IMR-90 (cell line): ENCODE data around the gene R3HDM2. TPM values are rescaled to one million over a fixed set of nuclear protein-coding genes. Genes with fewer than 3 reads are reported as not detected.

Experiments
- ATAC-seq: fragments of 200-7000 bp; cut with Tn5 transposase; 2 replicates; pipeline ENCODE4 v1.9.1; 2020; ENCODE audit warnings: low read depth, mild to moderate bottlenecking, moderate library complexity
- BruUV-seq: library from RNA; stranded (reverse); fragments of 400-500 nt; replicated peaks from 2 replicates; lab custom pipeline; 2021; lab: Mats Ljungman, UMichigan
- CTCF ChIA-PET: fragments of 300-600 bp; formaldehyde crosslinking; extraction: SDS; loops from one replicate; lab custom pipeline; 2021; ENCODE audit warnings: antibody characterized with exemption; lab: Yijun Ruan, JAX
- POLR2A ChIA-PET: fragments of 300-600 bp; sonication (Branson Sonifier 250); formaldehyde crosslinking; loops from one replicate; lab custom pipeline; 2022; ENCODE audit warnings: antibody characterized with exemption; ENCODE audit not compliant: unreplicated experiment; lab: Charles Lee
- DNase-seq: peaks from one replicate; pipeline ENCODE4 v3.0.0; 2013
- H2AFZ ChIP-seq: replicated peaks from 2 replicates; pipeline ENCODE3; 2013; ENCODE audit warnings: low read length, mild to moderate bottlenecking; ENCODE audit not compliant: poor library complexity
- H2AK5ac ChIP-seq: 2 replicates; pipeline ENCODE4 v1.6.1; 2013; ENCODE audit warnings: low read depth, low read length, inconsistent platforms
- H2AK9ac ChIP-seq: replicated peaks from 2 replicates; pipeline ENCODE3; 2013; ENCODE audit warnings: mild to moderate bottlenecking, low read depth, low read length, moderate library complexity; ENCODE audit not compliant: poor library complexity
- H2BK120ac ChIP-seq: 2 replicates; pipeline ENCODE4 v1.6.1; 2013; ENCODE audit warnings: low read depth, low read length, inconsistent platforms
- H2BK15ac ChIP-seq: 3 replicates; pipeline ENCODE4 v1.6.1; 2013; ENCODE audit warnings: low read depth, low read length, inconsistent platforms
- H2BK20ac ChIP-seq: 2 replicates; pipeline ENCODE4 v1.6.1; 2013; ENCODE audit warnings: low read depth, mild to moderate bottlenecking, inconsistent platforms, low read length, moderate library complexity
- H2BK5ac ChIP-seq: 2 replicates; pipeline ENCODE4 v1.6.1; 2013; ENCODE audit warnings: mild to moderate bottlenecking, low read depth, low read length, inconsistent platforms; ENCODE audit not compliant: poor library complexity, severe bottlenecking
- H3K14ac ChIP-seq: replicated peaks from 2 replicates; pipeline ENCODE4 v1.6.1; 2013; ENCODE audit warnings: low read depth, low read length, inconsistent platforms
- H3K18ac ChIP-seq: 2 replicates; pipeline ENCODE4 v1.6.1; 2013; ENCODE audit warnings: low read depth, low read length, control low read depth
- H3K23ac ChIP-seq: 2 replicates; pipeline ENCODE4 v1.6.1; 2013; ENCODE audit warnings: low read depth, low read length, inconsistent platforms
- H3K27ac ChIP-seq: 2 replicates; pipeline ENCODE4 v1.5.1; 2013; ENCODE audit warnings: mild to moderate bottlenecking, control low read depth, low read length; ENCODE audit not compliant: insufficient read depth
- H3K27me3 ChIP-seq: 2 replicates; pipeline ENCODE4 v1.6.1; 2013; ENCODE audit warnings: low read length; ENCODE audit not compliant: control insufficient read depth, insufficient read depth
- H3K36me3 ChIP-seq: 2 replicates; pipeline ENCODE4 v1.6.1; 2013; ENCODE audit warnings: low read length, mixed read lengths; ENCODE audit not compliant: control insufficient read depth, insufficient read depth
- H3K4ac ChIP-seq: 2 replicates; pipeline ENCODE4 v1.6.1; 2013; ENCODE audit warnings: low read depth, low read length, inconsistent platforms
- H3K4me1 ChIP-seq: 2 replicates; pipeline ENCODE4 v1.6.1; 2013; ENCODE audit warnings: low read length, mixed read lengths; ENCODE audit not compliant: control insufficient read depth, insufficient read depth
- H3K4me2 ChIP-seq: 2 replicates; pipeline ENCODE4 v1.6.1; 2013; ENCODE audit warnings: low read depth, mild to moderate bottlenecking, control low read depth, low read length, moderate library complexity
- H3K4me3 ChIP-seq: 2 replicates; pipeline ENCODE4 v1.5.1; 2013; ENCODE audit warnings: low read depth, mild to moderate bottlenecking, control low read depth, low read length, moderate library complexity; ENCODE audit not compliant: insufficient read depth
- H3K56ac ChIP-seq: 2 replicates; pipeline ENCODE4 v1.6.1; 2013; ENCODE audit warnings: low read length, inconsistent platforms; ENCODE audit not compliant: insufficient read depth; ENCODE audit errors: extremely low read depth
- H3K79me1 ChIP-seq, 2 experiments: 2 replicates each; pipeline ENCODE4 v1.6.1; 2013; ENCODE audit warnings: low read length in 2 of 2, inconsistent platforms in 1 of 2, low read depth in 1 of 2
- H3K9ac ChIP-seq: 2 replicates; pipeline ENCODE4 v1.6.1; 2013; ENCODE audit warnings: low read depth, low read length, control low read depth
- H3K9me1 ChIP-seq: 2 replicates; pipeline ENCODE4 v1.6.1; 2013; ENCODE audit warnings: low read length, inconsistent platforms; ENCODE audit not compliant: insufficient read depth
- H3K9me3 ChIP-seq: 2 replicates; pipeline ENCODE4 v1.6.1; 2013; ENCODE audit warnings: low read length; ENCODE audit not compliant: control insufficient read depth, insufficient read depth
- H4K20me1 ChIP-seq: 2 replicates; pipeline ENCODE4 v1.6.1; 2013; ENCODE audit warnings: low read length, inconsistent platforms; ENCODE audit not compliant: insufficient read depth
- H4K5ac ChIP-seq: 2 replicates; pipeline ENCODE4 v1.6.1; 2013; ENCODE audit warnings: mild to moderate bottlenecking, low read depth, low read length, control low read depth
- H4K8ac ChIP-seq, 2 experiments: 2 replicates each; pipeline ENCODE4 v1.6.1; 2013; ENCODE audit warnings: low read depth in 2 of 2, low read length in 2 of 2, control low read depth in 1 of 2, inconsistent platforms in 1 of 2
- H4K91ac ChIP-seq: 2 replicates; pipeline ENCODE4 v1.6.1; 2013; ENCODE audit warnings: low read depth, low read length, inconsistent platforms; ENCODE audit not compliant: insufficient read depth
- BHLHE40 ChIP-seq: fragments of 150-350 bp; IDR thresholded peaks from 2 replicates; pipeline ENCODE4 v1.6.1; 2016; ENCODE audit warnings: mild to moderate bottlenecking, low read depth, low read length
- CEBPB ChIP-seq: IDR thresholded peaks from 2 replicates; pipeline ENCODE4 v1.6.1; 2012; ENCODE audit warnings: low read depth, low read length, improper control_type of control experiment
- CHD1 ChIP-seq: IDR thresholded peaks from 2 replicates; pipeline ENCODE4 v1.6.1; 2012; ENCODE audit warnings: low read depth, low read length, improper control_type of control experiment
- FOS ChIP-seq: fragments of 150-350 bp; IDR thresholded peaks from 2 replicates; pipeline ENCODE4 v1.6.1; 2016; ENCODE audit warnings: low read depth, low read length
- MAFK ChIP-seq: IDR thresholded peaks from 2 replicates; pipeline ENCODE4 v1.6.1; 2012; ENCODE audit warnings: low read depth, low read length, improper control_type of control experiment
- MXI1 ChIP-seq: IDR thresholded peaks from 2 replicates; pipeline ENCODE4 v1.6.1; 2012; ENCODE audit warnings: low read depth, mild to moderate bottlenecking, low read length, moderate library complexity, borderline replicate concordance
- NFE2L2 ChIP-seq: fragments of 150-350 bp; IDR thresholded peaks from 2 replicates; pipeline ENCODE4 v1.6.1; 2016; ENCODE audit warnings: low read depth, mild to moderate bottlenecking, low read length
- POLR2A ChIP-seq: IDR thresholded peaks from 2 replicates; pipeline ENCODE4 v1.6.1; 2012; ENCODE audit warnings: mild to moderate bottlenecking, low read depth, low read length
- RAD21 ChIP-seq: IDR thresholded peaks from 2 replicates; pipeline ENCODE4 v1.6.1; 2012; ENCODE audit warnings: low read length, improper control_type of control experiment
- RCOR1 ChIP-seq: IDR thresholded peaks from 2 replicates; pipeline ENCODE4 v1.6.1; 2012; ENCODE audit warnings: mild to moderate bottlenecking, low read length, improper control_type of control experiment; ENCODE audit not compliant: insufficient replicate concordance
- RFX5 ChIP-seq: IDR thresholded peaks from 2 replicates; pipeline ENCODE4 v1.8.0; 2012; ENCODE audit warnings: low read depth, mild to moderate bottlenecking, low read length, moderate library complexity
- WGBS, 2 experiments: methylation state at CpG; one replicate each; pipeline versions ENCODE4 v1.1.5 to v1.1.7; 2013; ENCODE audit warnings: missing lambda C conversion rate in 2 of 2; ENCODE audit not compliant: insufficient read length in 1 of 2; ENCODE audit errors: extremely low coverage in 2 of 2; 5-methylcytosine and 5-hydroxymethylcytosine counted together
- dilution Hi-C: fragments of 300-500 bp; cut with HindIII; formaldehyde crosslinking; loops from one replicate; pipeline ENCODE4 v1.14.3; 2018; ENCODE audit warnings: low sequenced_read_pairs; ENCODE audit not compliant: unreplicated experiment
- in situ Hi-C: fragments of 300-500 bp; cut with MboI; formaldehyde crosslinking; loops from 3 replicates; pipeline ENCODE4 v1.14.3; 2019; ENCODE audit warnings: low sequenced_read_pairs, inconsistent platforms, mixed read lengths
- intact Hi-C: fragments of 100-400 bp; cut with micrococcal nuclease; formaldehyde crosslinking; loops from 2 replicates; pipeline ENCODE4 v1.10.0; 2022
- polyA plus RNA-seq, 3 experiments: library from polyadenylated mRNA; depleted of rRNA; stranded (reverse); fragments of >200 nt; gene quantifications; 2 replicates each; pipeline ENCODE4 v1.2.3, GENCODE V29; 2012; ENCODE audit warnings: low replicate concordance in 1 of 3
- total RNA-seq: library from RNA; depleted of rRNA; stranded (reverse); fragments of >200 nt; gene quantifications from 2 replicates; pipeline ENCODE4 v1.2.3, GENCODE V29; 2012
- TF ChIP-seq, protein P1 (sequence below): conservative IDR thresholded peaks from 2 replicates; pipeline ENCODE4 v1.5.1; 2012; ENCODE audit warnings: mild to moderate bottlenecking, low read depth, low read length, improper control_type of control experiment

R3HDM2 gene
- total and polyA plus RNA-seq, 2 of the 4 experiments (the other 2 are of a cell fraction): 7.5 to 28.4 TPM

DNA sequence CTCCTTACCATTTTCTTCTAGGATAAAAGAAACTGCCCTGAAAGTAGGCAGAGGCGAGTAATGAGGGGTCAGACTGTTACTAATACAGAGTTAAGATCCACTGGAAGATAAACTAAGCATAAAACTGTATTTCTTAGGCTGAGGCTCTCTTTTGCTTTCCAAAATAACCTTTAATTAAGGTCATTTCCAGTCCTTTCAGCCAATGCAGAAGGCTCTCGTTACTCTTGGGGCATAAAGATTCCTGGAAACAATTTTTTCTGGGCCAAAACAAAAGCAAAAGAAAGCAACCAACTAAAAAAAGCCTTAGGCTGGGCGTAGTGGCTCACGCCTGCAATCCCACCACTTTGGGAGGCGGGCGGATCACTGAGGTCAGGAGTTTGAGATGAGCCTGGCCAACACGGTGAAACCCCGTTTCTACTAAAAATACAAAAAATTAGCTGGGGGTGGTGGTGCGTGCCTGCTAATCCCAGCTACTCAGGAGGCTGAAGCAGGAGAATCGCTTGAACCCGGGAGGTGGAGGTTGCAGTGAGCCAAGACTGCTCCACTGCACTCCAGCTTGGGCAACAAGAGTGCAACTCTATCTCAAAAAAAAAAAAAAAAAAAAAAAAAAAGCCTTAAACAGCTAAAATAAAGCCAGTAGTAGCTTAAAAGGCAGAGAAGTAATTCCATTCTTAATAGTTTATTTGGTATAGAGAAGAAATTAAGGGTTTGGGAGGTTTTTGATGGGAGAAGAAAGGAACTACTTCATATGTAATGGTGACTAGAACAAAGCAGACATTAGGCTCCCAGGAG, 111.0 kb downstream of the R3HDM2 start:
- Histone ChIP-seq H4K91ac (no peak overlapping the region), H3K56ac (no peak overlapping the region), H4K8ac (no peak overlapping the region), H2BK120ac (no peak overlapping the region), H3K4me3 (no peak overlapping the region), H3K18ac (no peak overlapping the region), H3K4me2 (no peak overlapping the region), H3K9ac (no peak overlapping the region), H2BK20ac (no peak overlapping the region), H3K27ac (no peak overlapping the region), H4K20me1 (no peaks in the 10 kb centered on the region; the same call in 1 of the 2 replicates), H3K14ac (no peak overlapping the region), H2AK5ac (no peak overlapping the region), H3K79me1 (peaks cover 6 to 8% of the 10 kb centered on the region in 2 experiments), H2AK9ac (no peak overlapping the region), H3K27me3 (no peaks in the 10 kb centered on the region), H3K23ac (no peak overlapping the region), H3K9me3 (no peaks in the 10 kb centered on the region), H2AFZ (no peak overlapping the region), H2BK5ac (no peak overlapping the region), H3K36me3 (no peaks in the 10 kb centered on the region), H3K4ac (no peak overlapping the region), H2BK15ac (no peak overlapping the region), H4K5ac (no peak overlapping the region), H3K9me1 (0 out of 2 replicates have a peak, but pooled peaks cover 2% of the 10 kb centered on the region), H3K4me1 (0 out of 2 replicates have a peak, but pooled peaks cover 2% of the 10 kb centered on the region)
- TF ChIP-seq RCOR1: no peak
- no peak for TF ChIP-seq MXI1
- TF ChIP-seq POLR2A: no peak
- no peak for TF ChIP-seq FOS
- no peak for TF ChIP-seq BHLHE40
- TF ChIP-seq MAFK: no peak
- no peak for TF ChIP-seq NFE2L2
- no peak for TF ChIP-seq RAD21
- no peak for TF ChIP-seq CEBPB
- TF ChIP-seq, protein P1, sequence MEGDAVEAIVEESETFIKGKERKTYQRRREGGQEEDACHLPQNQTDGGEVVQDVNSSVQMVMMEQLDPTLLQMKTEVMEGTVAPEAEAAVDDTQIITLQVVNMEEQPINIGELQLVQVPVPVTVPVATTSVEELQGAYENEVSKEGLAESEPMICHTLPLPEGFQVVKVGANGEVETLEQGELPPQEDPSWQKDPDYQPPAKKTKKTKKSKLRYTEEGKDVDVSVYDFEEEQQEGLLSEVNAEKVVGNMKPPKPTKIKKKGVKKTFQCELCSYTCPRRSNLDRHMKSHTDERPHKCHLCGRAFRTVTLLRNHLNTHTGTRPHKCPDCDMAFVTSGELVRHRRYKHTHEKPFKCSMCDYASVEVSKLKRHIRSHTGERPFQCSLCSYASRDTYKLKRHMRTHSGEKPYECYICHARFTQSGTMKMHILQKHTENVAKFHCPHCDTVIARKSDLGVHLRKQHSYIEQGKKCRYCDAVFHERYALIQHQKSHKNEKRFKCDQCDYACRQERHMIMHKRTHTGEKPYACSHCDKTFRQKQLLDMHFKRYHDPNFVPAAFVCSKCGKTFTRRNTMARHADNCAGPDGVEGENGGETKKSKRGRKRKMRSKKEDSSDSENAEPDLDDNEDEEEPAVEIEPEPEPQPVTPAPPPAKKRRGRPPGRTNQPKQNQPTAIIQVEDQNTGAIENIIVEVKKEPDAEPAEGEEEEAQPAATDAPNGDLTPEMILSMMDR: no peak
- no peak for TF ChIP-seq RFX5
- TF ChIP-seq CHD1: no peak
- ChIA-PET POLR2A (interaction anchor here (0.6 kb wide), 1 partner anchor 1202 kb away, joined by 3 read pairs; the partner anchor contains the start of gene ZC3H10), CTCF (interaction anchor here (0.6 to 1.2 kb wide), 4 partner anchors 8 to 20 kb away, joined by 3 to 5 read pairs (median 4); no protein-coding TSS in a partner anchor)
- DNase-seq: no peak
- no CpG with 5 or more reads among the region's 11 CpGs for WGBS, 2 experiments
- dilution Hi-C loops: no loop called here
- intact Hi-C loops: no loop called here
- BruUV-seq: no TSS peak
- peak; percentile 51 for ATAC-seq
- in situ Hi-C loops: no loop called here
